GM21367 (cell line): ENCODE results near the gene EOGT.

ENCODE experiments used
- ATAC-seq: cut with Tn5 transposase; IDR thresholded peaks from one replicate; pipeline ENCODE4 v1.9.1; 2021; ENCODE audit not compliant: unreplicated experiment

The EOGT gene

DNA sequence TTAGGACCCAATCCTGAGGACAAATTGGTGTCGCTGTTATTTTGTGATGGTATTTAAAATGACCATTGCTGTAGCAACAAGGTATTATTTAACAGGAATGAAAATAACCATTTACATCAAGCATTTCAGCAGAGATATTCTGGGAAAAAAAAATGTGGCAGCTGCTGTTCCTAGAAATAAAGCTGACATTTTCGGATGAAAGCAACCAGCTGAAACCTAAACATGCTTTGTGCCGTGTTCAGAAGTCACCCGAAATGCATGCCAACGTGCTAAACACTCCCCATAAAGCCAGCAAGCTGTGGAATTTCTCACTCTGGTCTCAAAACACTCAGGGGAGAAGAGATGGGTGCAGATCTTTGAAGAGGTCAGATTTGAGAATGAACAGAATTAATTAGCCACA, 49.6 kb downstream of the EOGT start:
- no peak for ATAC-seq

DNA sequence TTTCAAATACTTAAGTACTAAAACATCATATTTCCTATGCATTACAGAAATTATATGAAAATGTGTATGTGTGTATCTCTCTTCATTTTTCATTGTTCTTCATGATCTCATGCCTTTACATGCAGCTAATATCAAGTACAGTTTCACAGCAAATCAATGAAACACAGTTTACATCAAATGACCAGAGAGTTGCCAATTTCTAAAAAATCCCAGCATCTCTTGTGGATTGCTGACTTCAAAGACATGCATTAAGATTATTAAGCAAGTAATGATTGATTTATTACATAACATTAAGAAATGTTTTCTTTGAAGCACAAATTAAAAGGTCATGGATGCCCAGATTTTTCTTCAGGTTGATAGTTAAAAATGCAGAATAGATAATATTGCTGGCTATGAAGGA, 50.1 kb downstream of the EOGT start:
- ATAC-seq = no peak

DNA sequence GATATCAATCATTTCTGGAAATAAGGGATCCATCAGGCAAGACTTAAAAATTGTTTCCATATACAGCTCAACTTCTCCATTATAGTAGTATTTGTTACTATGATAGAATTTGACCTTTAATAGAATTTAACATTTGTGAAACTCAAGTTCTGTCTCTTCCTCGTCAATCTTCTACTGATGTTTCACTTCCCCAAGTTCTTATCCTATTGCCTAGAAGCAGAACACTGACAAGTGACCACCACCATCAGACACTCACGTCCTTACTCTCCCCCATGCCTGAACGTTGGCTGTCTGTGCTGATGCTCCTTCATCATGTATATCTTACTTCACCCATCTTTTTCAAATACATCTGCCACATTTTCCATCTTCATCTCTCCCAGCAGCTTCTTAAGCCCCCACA, 54.6 kb downstream of the EOGT start:
- no peak for ATAC-seq

DNA sequence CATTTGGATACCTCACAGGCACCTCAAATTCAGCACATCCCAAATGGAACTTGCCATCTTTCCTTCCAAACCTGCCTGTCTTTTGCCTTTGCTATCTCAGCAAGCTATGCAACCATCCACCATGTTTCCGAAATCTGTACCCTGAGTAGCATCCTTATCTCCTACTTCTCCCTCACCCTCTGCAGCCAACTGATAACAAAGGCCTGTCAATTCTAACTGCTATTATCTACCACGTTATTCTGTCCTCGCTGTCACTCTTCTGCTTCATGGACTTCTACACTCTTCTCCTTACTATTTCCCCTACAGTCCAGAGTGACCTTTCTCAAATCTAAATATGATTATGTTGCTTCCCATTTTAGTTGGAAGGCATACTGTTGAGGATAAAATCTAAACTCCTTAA, 55.6 kb downstream of the EOGT start:
- no peak for ATAC-seq

DNA sequence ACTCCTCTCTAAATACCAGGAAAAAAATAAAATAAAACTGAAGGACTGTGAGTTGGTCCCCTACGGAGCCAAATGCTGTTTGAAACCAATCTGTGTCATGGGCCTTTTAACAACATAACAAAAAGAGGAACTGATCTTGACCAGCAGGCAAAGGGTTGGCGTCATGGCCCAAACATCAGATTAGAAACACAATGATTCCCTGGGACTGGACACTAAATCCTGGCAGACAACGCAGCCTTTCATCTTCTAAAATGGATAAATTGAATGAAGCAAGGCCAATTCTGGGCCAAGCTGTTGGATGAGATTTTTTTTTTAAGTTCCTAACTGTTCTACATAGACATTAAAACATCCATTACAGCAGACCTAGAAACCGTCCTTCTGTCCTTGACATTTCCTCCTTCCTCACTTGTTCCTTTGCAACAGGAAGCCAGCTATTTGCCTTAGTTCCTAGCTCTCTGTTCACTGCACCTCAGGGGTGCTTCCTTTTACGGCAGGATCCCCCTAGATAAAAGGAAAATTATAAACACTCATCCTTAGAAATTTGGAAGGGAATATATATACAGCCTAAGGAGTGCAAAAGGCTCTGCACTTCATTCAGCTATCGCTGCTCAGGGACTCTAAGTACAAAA, 59.6 kb downstream of the EOGT start:
- no peak for ATAC-seq

DNA sequence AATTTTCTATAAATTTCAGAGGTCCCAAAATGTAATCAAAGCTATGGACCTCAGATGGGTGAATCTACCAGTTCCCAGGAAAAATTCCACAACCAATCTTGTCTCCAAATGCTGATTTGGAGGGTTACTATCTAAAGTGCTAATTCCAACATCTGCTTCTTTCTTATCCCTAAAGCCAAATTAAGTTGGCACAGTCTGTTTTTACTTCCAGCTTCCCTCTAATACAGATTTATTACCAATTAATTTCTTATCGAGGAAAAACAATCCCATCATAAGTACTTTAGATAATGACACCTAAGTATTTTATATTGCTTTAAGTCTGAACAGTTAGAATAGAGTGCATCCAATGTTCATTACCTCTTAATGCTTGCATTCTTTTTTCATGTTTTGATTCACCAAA, 68.3 kb downstream of the EOGT start:
- ATAC-seq = no peak

DNA sequence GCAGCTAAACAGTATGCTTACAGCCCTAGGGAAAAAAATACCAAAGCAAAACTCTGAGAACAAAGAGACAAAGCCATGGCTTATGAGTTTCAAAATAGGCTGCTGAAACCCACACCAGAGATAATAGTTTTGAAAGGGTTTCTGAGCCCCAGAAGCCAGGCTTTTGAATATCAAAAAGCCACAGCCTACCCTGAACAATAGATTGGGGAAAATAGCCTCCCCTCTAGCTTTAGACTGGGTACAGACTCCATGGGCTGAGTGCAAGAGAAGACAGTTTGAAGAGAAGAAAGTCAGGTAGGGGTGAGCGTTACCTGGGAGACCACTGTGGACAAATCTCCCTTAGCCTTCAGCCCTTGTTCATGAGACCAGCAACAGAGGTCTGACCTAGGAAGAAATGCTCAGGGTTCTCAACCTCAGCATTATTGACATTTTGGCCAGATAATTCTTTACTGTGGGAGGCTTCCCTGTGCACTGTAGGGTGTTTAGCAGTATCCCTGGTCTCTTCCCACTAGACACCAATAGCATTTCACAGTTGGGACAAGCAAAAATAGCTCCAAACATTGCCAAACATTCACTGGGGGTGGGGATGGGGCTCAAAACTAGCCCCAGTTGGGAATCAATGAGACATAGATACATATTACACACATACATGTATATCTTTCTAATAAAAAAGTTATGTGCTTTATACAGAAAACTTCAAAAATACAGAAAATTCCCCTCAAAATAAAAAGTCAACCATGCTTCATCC, 69.6 kb downstream of the EOGT start:
- no peak for ATAC-seq

DNA sequence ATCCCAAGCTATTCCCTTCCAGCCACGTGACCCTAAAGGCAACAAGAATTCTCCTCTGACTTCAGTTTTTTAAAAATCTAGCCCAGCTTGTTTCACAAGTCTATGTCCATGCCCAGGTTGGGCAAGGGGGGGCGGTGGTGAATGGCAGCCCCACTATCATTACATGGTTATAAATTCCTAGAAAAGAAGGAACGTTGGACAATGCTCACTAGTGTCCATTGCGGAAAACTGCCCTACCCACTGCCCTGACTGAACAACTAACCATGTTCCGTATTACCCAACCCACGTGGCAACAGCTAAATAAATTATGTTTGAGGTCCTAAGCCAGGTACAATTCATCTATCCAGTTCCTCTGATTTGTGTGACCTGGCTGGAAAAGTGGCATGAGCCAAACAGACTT, 72.4 kb downstream of the EOGT start:
- ATAC-seq = no peak

DNA sequence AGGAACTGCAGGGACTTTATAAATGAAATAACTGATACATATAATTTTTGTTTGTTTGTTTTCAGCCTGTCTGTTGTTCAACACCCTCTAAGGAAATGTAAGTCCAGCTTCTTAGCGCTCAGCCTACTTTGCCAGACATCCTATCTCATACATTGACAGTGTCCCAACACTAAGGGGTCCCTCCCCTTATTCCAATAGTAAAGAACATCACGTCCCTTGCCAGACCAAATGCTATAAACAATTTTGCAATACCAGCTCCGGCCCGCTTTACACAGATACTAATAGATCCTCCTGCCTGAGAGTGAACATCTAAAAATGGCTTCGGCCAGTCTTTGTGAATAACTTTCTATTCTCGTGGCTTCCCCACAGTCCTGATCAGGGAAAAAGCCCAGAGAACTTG, 76.6 kb downstream of the EOGT start:
- ATAC-seq = no peak

DNA sequence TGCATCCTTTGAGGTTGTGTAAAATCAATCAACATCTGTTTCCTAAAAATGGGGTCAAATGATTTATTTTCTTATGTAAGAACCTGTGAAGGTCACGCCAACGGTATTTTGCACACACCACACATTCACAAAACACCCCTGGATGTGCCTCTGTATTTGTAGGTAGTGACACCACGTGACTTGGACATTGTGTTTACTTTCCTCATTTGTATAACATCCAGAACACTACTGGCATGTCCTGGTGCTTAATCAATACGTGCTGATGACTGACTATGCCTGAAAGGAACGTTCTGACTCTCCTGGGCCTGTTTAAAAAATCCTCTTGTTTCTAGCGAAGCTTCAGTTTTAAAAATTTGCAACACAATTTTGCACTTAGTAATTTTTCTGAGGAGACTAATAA, 77.7 kb downstream of the EOGT start:
- no peak for ATAC-seq

DNA sequence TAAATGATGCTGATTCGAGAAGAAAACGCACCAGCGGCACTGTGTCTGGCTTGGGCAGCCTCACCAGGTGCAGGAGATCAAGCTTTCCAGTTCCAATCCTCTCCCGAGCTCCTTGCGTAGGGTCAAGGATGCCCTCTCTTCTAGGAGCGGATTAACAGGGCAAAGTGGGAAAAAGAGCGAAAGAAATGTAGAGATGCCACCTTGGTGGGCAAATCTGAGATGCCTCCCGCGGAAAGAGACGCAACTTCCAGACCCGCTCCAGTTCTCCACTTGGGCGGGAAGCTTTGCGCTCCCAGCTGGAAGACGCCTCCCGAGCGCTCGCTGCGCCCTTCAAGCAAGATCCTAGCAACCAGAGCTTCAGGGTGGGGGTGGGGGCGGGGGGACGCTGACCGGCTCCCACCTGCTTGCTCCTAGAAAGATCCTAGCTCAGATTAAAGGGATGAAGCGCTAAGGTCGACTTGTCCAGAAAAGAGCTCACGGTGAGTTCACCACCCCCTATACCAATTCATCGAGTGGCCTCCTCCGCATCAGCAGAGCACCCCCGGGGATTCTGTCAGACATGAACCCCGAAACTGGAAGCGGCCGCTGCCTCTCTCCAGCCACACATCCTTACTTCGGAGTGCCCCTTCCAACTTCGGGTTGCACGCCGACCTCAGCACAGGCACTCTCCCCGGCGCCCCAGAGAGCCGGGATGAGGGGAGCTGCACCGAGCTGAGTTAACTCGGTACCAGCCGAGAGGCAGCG, 81.9 kb downstream of the EOGT start:
- ATAC-seq = no peak
